HEK293T (cell line): Measurements from ENCODE around the gene WNT6.

Experiments
- CTCF ChIA-PET: fragments of 350-600 bp; formaldehyde crosslinking; extraction: SDS; loops from one replicate; lab custom pipeline; 2021; ENCODE audit warnings: antibody characterized with exemption, inconsistent platforms; lab: Yijun Ruan, JAX
- POLR2A ChIA-PET: fragments of 350-600 bp; formaldehyde crosslinking; extraction: SDS; loops from one replicate; lab custom pipeline; 2020; ENCODE audit warnings: antibody characterized with exemption, inconsistent platforms; lab: Yijun Ruan, JAX
- DNase-seq: peaks from one replicate; pipeline ENCODE4 v3.0.0; 2012; ENCODE audit warnings: mixed read lengths; ENCODE audit errors: extremely low spot score
- ARNT ChIP-seq: fragments of 450-650 bp; IDR thresholded peaks from 2 replicates; pipeline ENCODE4 v1.6.1; 2017; ENCODE audit warnings: mild to moderate bottlenecking
- BHLHE40 ChIP-seq: fragments of 450-650 bp; IDR thresholded peaks from 2 replicates; pipeline ENCODE4 v1.6.1; 2016; ENCODE audit warnings: mild to moderate bottlenecking, moderate library complexity, borderline replicate concordance
- CTBP1 ChIP-seq: fragments of 450-650 bp; IDR thresholded peaks from 2 replicates; pipeline ENCODE4 v1.6.1; 2016; ENCODE audit warnings: borderline replicate concordance
- ELF4 ChIP-seq: fragments of 450-650 bp; IDR thresholded peaks from 2 replicates; pipeline ENCODE4 v1.6.1; 2017; ENCODE audit warnings: antibody characterized with exemption
- FOXA1 ChIP-seq: fragments of 450-650 bp; IDR thresholded peaks from 2 replicates; pipeline ENCODE4 v1.6.1; 2016; ENCODE audit warnings: mild to moderate bottlenecking
- FOXK2 ChIP-seq: fragments of 450-650 bp; IDR thresholded peaks from 2 replicates; pipeline ENCODE4 v1.6.1; 2016; ENCODE audit warnings: mild to moderate bottlenecking
- FOXM1 ChIP-seq: fragments of 450-650 bp; IDR thresholded peaks from 2 replicates; pipeline ENCODE4 v1.6.1; 2017; ENCODE audit warnings: mild to moderate bottlenecking, borderline replicate concordance
- HDGF ChIP-seq: fragments of 450-650 bp; IDR thresholded peaks from 2 replicates; pipeline ENCODE4 v1.6.1; 2017; ENCODE audit warnings: antibody characterized with exemption, borderline replicate concordance
- L3MBTL2 ChIP-seq: fragments of 450-650 bp; conservative IDR thresholded peaks from 2 replicates; pipeline ENCODE4 v1.6.1; 2016; ENCODE audit warnings: mild to moderate bottlenecking
- LEF1 ChIP-seq: fragments of 450-650 bp; IDR thresholded peaks from 2 replicates; pipeline ENCODE4 v1.6.1; 2017; ENCODE audit warnings: mild to moderate bottlenecking, borderline replicate concordance
- NFRKB ChIP-seq: fragments of 450-650 bp; IDR thresholded peaks from 2 replicates; pipeline ENCODE4 v1.6.1; 2016; ENCODE audit warnings: mild to moderate bottlenecking, moderate library complexity
- PKNOX1 ChIP-seq: fragments of 450-650 bp; IDR thresholded peaks from 2 replicates; pipeline ENCODE4 v1.6.1; 2016
- SP1 ChIP-seq: fragments of 450-650 bp; IDR thresholded peaks from 2 replicates; pipeline ENCODE4 v1.6.1; 2017
- SUZ12 ChIP-seq: fragments of 450-650 bp; IDR thresholded peaks from 2 replicates; pipeline ENCODE4 v1.6.1; 2016; ENCODE audit warnings: mild to moderate bottlenecking
- TARDBP ChIP-seq: fragments of 450-650 bp; IDR thresholded peaks from 2 replicates; pipeline ENCODE4 v1.6.1; 2016
- ZNF384 ChIP-seq: fragments of 450-650 bp; IDR thresholded peaks from 2 replicates; pipeline ENCODE4 v1.6.1; 2016

Gene WNT6

GRCh38 chr2:218849721-218850120, 9.9 kb upstream of the WNT6 start:
- ChIA-PET CTCF (interaction anchor here (1.4 kb wide), 1 partner anchor 163 kb away, joined by 3 read pairs; no protein-coding TSS in a partner anchor), POLR2A (no interaction called here)
- DNase-seq = no peak
- TF ChIP-seq FOXM1 (no peak), ARNT (no peak), TARDBP (no peak), LEF1 (no peak), ZNF384 (no peak), CTBP1 (no peak)

GRCh38 chr2:218850796-218851195, 8.8 kb upstream of the WNT6 start:
- CTCF ChIA-PET = interaction anchor here (1.4 to 3.5 kb wide), 3 partner anchors 47 to 192 kb away, joined by 3 to 21 read pairs (median 6); partner anchors contain the start of genes BCS1L and ZNF142
- POLR2A ChIA-PET = no interaction called here
- no peak for DNase-seq
- no peak for TF ChIP-seq HDGF
- no peak for TF ChIP-seq BHLHE40
- TF ChIP-seq ARNT = no peak
- TF ChIP-seq ELF4 = no peak

- no peak for DNase-seq
- ChIA-PET CTCF (interaction anchor here (1.4 to 3.5 kb wide), 3 partner anchors 47 to 192 kb away, joined by 3 to 21 read pairs (median 6); partner anchors contain the start of genes BCS1L and ZNF142), POLR2A (no interaction called here)
- TF ChIP-seq SP1 (no peak), CTBP1 (no peak), FOXM1 (no peak), FOXK2 (no peak), FOXA1 (no peak), LEF1 (no peak), ZNF384 (no peak), TARDBP (no peak), L3MBTL2 (no peak), ARNT (no peak), PKNOX1 (no peak), NFRKB (no peak), BHLHE40 (no peak), SUZ12 (no peak), ELF4 (no peak), HDGF (no peak)
Measured at GRCh38 chr2:218851286-218851685, 8.3 kb upstream of the WNT6 start.

- ChIA-PET POLR2A (no interaction called here), CTCF (interaction anchor here (0.5 to 3.5 kb wide), 10 partner anchors 17 to 331 kb away, joined by 3 to 21 read pairs (median 3); no protein-coding TSS in a partner anchor)
- no peak for TF ChIP-seq FOXA1
- TF ChIP-seq NFRKB = no peak
- TF ChIP-seq BHLHE40 = no peak
- no peak for TF ChIP-seq HDGF
- TF ChIP-seq SP1 = no peak
- no peak for TF ChIP-seq LEF1
- no peak for TF ChIP-seq ELF4
- no peak for TF ChIP-seq FOXM1
- TF ChIP-seq PKNOX1 = no peak
- no peak for TF ChIP-seq SUZ12
- TF ChIP-seq L3MBTL2 = no peak
- TF ChIP-seq CTBP1 = no peak
- no peak for TF ChIP-seq FOXK2
- no peak for TF ChIP-seq TARDBP
- no peak for TF ChIP-seq ARNT
- no peak for TF ChIP-seq ZNF384
- peak; percentile 66 for DNase-seq
Measured at GRCh38 chr2:218852911-218853667, 6.5 kb upstream of the WNT6 start.

- CTCF ChIA-PET = interaction anchor here (0.5 to 3.5 kb wide), 5 partner anchors 23 to 332 kb away, joined by 3 to 21 read pairs (median 5); no protein-coding TSS in a partner anchor
- no peak for DNase-seq
- POLR2A ChIA-PET = no interaction called here
- TF ChIP-seq FOXK2 (no peak), SP1 (no peak), SUZ12 (no peak), NFRKB (no peak), CTBP1 (no peak), FOXM1 (no peak), BHLHE40 (no peak), LEF1 (no peak), ZNF384 (no peak), HDGF (no peak), FOXA1 (no peak), ELF4 (no peak), L3MBTL2 (no peak), PKNOX1 (no peak)
Measured at GRCh38 chr2:218853766-218854165, 5.8 kb upstream of the WNT6 start.

- ChIA-PET POLR2A (no interaction called here), CTCF (interaction anchor here (1.6 to 1.8 kb wide), 2 partner anchors 43 to 45 kb away, joined by 3 to 5 read pairs; no protein-coding TSS in a partner anchor)
- TF ChIP-seq ARNT = no peak
- DNase-seq = no peak
Measured at GRCh38 chr2:218854860-218855259, 4.7 kb upstream of the WNT6 start.
